GM18511 (cell line): Measurements from ENCODE around the gene GRIPAP1.

Experiments
- ATAC-seq: cut with Tn5 transposase; IDR thresholded peaks from one replicate; pipeline ENCODE4 v1.9.1; 2021; ENCODE audit warnings: mild to moderate bottlenecking, moderate library complexity; ENCODE audit not compliant: unreplicated experiment

The GRIPAP1 gene

DNA sequence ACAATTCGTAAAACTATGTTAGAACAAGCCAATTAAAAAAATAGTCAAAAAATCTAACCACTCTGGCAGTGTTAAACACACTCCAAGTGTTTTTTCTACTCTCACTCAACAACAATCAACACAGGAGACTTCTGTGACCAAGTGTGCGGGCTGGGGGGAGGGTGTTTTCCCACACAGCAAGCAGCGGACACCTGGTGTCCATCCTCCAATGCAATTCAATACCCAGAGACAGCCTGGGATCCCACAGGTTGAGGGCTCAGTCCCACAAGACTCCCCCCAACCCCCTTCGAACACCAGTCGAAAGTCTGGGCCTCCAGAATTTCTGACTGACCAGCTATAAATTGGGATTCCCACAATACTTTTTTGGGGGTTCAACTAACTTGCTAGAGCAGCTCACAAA lies 74.9 kb downstream of the GRIPAP1 start:
- ATAC-seq: no peak

DNA sequence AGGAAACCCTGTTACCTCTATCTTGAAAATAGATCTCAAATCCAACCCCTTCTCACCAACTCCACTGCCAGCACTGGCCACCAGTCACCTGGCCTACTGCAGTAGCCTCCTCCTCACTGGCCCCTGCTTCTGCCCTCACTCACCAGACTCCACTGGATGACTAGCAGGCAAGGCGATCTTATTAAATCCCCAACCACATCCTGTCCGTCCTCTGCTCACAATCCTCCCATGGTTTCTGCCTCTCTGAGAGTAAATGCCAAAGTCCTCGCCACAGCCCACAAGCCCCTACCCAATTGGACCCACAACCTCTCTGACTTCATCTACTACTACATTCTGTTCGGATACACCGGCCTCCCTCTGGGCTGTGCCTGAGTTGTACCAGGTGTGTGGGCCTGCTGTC lies 77.8 kb downstream of the GRIPAP1 start:
- ATAC-seq: no peak

DNA sequence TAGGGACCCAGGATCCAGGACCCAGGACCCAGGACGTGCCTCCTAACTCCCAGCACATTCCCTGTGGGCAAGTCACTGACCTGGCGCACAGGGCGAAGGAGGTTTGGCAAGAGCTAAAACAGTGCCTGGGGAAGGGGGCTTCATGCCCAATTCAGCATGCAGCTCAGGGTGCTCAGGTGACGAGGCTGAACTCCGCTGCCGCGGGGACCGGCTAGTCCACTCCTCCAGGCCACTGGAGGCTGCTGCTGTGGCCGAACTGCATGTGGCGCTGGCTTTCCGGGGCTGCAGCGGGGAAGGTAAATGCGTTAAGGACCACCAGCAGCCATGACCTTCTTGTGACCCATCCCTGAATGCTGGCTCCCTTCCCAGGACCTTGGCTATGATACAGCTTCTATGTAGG lies 78.3 kb downstream of the GRIPAP1 start:
- ATAC-seq: no peak
